ENCODE results near the gene CHCHD6.

The CHCHD6 gene

GRCh38 chr3:126721246-126721645 is 17.2 kb downstream of the CHCHD6 start:
- H3K27ac ChIP-seq: no peak overlapping the region
- TF ChIP-seq CTCF (conservative IDR thresholded peaks at IDR 0.05): no peak

- H3K27ac ChIP-seq: no peak overlapping the region
- TF ChIP-seq CTCF (conservative IDR thresholded peaks at IDR 0.05): no peak
These were observed 19.2 kb downstream of the CHCHD6 start for GRCh38 chr3:126723237-126723636.

GRCh38 chr3:126723801-126724200 is 19.8 kb downstream of the CHCHD6 start:
- no peak overlapping the region for H3K27ac ChIP-seq
- no peak for TF ChIP-seq CTCF (conservative IDR thresholded peaks at IDR 0.05)

- no peak for TF ChIP-seq CTCF (conservative IDR thresholded peaks at IDR 0.05)
- no peak overlapping the region for H3K27ac ChIP-seq
These were observed 24.6 kb downstream of the CHCHD6 start for GRCh38 chr3:126728680-126729079.

- no peak overlapping the region for H3K27ac ChIP-seq
- no peak for TF ChIP-seq CTCF (conservative IDR thresholded peaks at IDR 0.05)
These were observed 26.3 kb downstream of the CHCHD6 start for GRCh38 chr3:126730376-126730775.

GRCh38 chr3:126731044-126731443 is 27.0 kb downstream of the CHCHD6 start:
- TF ChIP-seq CTCF (conservative IDR thresholded peaks at IDR 0.05): no peak

GRCh38 chr3:126732281-126733060 is 28.4 kb downstream of the CHCHD6 start:
- no peak for TF ChIP-seq CTCF (conservative IDR thresholded peaks at IDR 0.05)
- H3K27ac ChIP-seq: no peak overlapping the region

More at GRCh38 chr3:126731044-126731443, 27.0 kb downstream of the CHCHD6 start:
- H3K27ac ChIP-seq: no peak overlapping the region
